Measurements from ENCODE around the gene TM4SF20.

DNA sequence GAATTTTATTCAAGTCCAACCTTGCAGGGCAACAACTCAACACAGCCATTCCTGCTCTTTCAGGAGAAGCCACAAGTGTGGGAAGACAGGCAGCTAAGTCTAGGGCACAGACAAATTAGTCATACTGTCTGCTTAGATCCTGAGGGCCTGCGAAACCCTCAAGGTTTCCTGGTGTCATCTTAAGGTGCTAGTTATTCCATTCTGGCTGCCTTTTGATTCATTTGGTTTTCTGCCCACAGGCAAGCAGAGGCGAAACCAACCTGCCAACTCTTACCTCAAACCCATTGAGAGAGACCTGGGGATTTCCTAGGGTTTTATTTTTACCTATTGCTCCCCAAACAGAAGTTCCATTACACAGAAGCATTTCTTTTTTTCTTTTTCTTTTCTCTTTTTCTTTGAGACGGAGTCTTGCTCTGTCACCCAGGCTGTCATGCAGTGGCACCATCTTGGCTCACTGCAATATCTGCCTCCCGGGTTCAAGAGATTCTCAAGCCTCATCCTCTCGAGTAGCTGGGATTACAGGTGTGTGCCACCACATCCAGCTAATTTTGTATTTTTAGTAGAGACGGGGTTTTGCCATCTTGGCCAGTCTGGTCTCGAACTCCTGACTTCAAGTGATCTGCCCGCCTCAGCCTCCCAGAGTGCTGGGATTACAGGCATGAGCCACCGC lies 32.3 kb upstream of the TM4SF20 start:
- TF ChIP-seq, protein P1, sequence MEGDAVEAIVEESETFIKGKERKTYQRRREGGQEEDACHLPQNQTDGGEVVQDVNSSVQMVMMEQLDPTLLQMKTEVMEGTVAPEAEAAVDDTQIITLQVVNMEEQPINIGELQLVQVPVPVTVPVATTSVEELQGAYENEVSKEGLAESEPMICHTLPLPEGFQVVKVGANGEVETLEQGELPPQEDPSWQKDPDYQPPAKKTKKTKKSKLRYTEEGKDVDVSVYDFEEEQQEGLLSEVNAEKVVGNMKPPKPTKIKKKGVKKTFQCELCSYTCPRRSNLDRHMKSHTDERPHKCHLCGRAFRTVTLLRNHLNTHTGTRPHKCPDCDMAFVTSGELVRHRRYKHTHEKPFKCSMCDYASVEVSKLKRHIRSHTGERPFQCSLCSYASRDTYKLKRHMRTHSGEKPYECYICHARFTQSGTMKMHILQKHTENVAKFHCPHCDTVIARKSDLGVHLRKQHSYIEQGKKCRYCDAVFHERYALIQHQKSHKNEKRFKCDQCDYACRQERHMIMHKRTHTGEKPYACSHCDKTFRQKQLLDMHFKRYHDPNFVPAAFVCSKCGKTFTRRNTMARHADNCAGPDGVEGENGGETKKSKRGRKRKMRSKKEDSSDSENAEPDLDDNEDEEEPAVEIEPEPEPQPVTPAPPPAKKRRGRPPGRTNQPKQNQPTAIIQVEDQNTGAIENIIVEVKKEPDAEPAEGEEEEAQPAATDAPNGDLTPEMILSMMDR (conservative IDR thresholded peaks at IDR 0.05; ENCODE audit: low read length), result no peak
- TF ChIP-seq EZH2phosphoT487 (IDR thresholded peaks at IDR 0.05; ENCODE audit: borderline replicate concordance), result no peak

Data from Loucy (cell line).